ENCODE data around the gene UBAC1.

- TF ChIP-seq POLR2A (IDR thresholded peaks at IDR 0.05; ENCODE audit: low read length): no peak
- no peak for TF ChIP-seq GATA1 (IDR thresholded peaks at IDR 0.05; ENCODE audit: low read depth, low read length)
Observed at GRCh38 chr9:135903786-135904520, 57.2 kb downstream of the UBAC1 start.

All from erythroblast (primary cell).